OCI-LY1 (cell line): ENCODE results near the gene DDX1.

Source experiments
- CTCF ChIP-seq: fragments of 200-600 bp; sonication (generic), shearing (Covaris generic); IDR thresholded peaks from 2 replicates; pipeline ENCODE4 v1.5.1; 2017; ENCODE audit warnings: mild to moderate bottlenecking, antibody characterized with exemption, low read length, moderate library complexity, mixed read lengths
- EZH2 ChIP-seq: fragments of 200-600 bp; sonication (generic), shearing (Covaris generic); IDR thresholded peaks from 2 replicates; pipeline ENCODE4 v1.8.0; 2017; ENCODE audit warnings: borderline replicate concordance, mixed run types, mild to moderate bottlenecking, antibody characterized with exemption, low read length, moderate library complexity, mixed read lengths

- TF ChIP-seq CTCF, result no peak
- no peak for TF ChIP-seq EZH2
These were observed 28.7 kb downstream of the DDX1 start for GRCh38 chr2:15620340-15620739.
